ENCODE data around the gene CNTRL.
"Not testable (repeated sequence)": the region's sequence is repeated elsewhere in the genome, so short reads cannot be mapped to it uniquely, and the experiment has no call there.

GRCh38 chr9:121129384-121129783, 54.6 kb downstream of the CNTRL start:
- not testable (repeated sequence) for TF ChIP-seq POLR2A (IDR thresholded peaks at IDR 0.05; ENCODE audit: extremely low read depth, insufficient read length)
- TF ChIP-seq, protein P1, sequence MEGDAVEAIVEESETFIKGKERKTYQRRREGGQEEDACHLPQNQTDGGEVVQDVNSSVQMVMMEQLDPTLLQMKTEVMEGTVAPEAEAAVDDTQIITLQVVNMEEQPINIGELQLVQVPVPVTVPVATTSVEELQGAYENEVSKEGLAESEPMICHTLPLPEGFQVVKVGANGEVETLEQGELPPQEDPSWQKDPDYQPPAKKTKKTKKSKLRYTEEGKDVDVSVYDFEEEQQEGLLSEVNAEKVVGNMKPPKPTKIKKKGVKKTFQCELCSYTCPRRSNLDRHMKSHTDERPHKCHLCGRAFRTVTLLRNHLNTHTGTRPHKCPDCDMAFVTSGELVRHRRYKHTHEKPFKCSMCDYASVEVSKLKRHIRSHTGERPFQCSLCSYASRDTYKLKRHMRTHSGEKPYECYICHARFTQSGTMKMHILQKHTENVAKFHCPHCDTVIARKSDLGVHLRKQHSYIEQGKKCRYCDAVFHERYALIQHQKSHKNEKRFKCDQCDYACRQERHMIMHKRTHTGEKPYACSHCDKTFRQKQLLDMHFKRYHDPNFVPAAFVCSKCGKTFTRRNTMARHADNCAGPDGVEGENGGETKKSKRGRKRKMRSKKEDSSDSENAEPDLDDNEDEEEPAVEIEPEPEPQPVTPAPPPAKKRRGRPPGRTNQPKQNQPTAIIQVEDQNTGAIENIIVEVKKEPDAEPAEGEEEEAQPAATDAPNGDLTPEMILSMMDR (IDR thresholded peaks at IDR 0.05; ENCODE audit: low read depth, low read length) = not testable (repeated sequence)

All from NB4 (cell line).